Measurements from ENCODE around the gene TMPRSS4.
A peak's percentile ranks its signal among the peaks of the same experiment; 100 is the strongest.

TMPRSS4 gene

GRCh38 chr11:118079491-118079890 lies 2.6 kb downstream of the TMPRSS4 start:
- DNase-seq (ENCODE audit: low spot score), result no peak

GRCh38 chr11:118080296-118080695 lies 3.4 kb downstream of the TMPRSS4 start:
- DNase-seq (ENCODE audit: low spot score), result no peak

GRCh38 chr11:118081241-118081958 lies 4.5 kb downstream of the TMPRSS4 start:
- DNase-seq (ENCODE audit: low spot score), result no peak

- no peak for DNase-seq (ENCODE audit: low spot score)
Observed at GRCh38 chr11:118082880-118083552, 6.1 kb downstream of the TMPRSS4 start.

- DNase-seq (ENCODE audit: low spot score), result peak; percentile 85
Observed at GRCh38 chr11:118084247-118084646, 7.4 kb downstream of the TMPRSS4 start.

- DNase-seq (ENCODE audit: low spot score), result no peak
Observed at GRCh38 chr11:118084656-118085055, 7.8 kb downstream of the TMPRSS4 start.

GRCh38 chr11:118086913-118087768 lies 10.3 kb downstream of the TMPRSS4 start, which contains the start of gene SMIM35:
Gene SMIM35 (minus strand): TSS chr11:118086963. CDS start chr11:118086757, 206 bp downstream.
- DNase-seq (ENCODE audit: low spot score), result no peak

GRCh38 chr11:118087931-118088330 lies 11.1 kb downstream of the TMPRSS4 start:
- no peak for DNase-seq (ENCODE audit: low spot score)

GRCh38 chr11:118088531-118088930 lies 11.7 kb downstream of the TMPRSS4 start:
- DNase-seq (ENCODE audit: low spot score), result no peak

- no peak for DNase-seq (ENCODE audit: low spot score)
Observed at GRCh38 chr11:118090545-118091162, 13.8 kb downstream of the TMPRSS4 start.

GRCh38 chr11:118091690-118092089 lies 14.8 kb downstream of the TMPRSS4 start:
- DNase-seq (ENCODE audit: low spot score), result no peak

GRCh38 chr11:118092907-118093571 lies 16.2 kb downstream of the TMPRSS4 start:
- DNase-seq (ENCODE audit: low spot score), result no peak

GRCh38 chr11:118095493-118095892 lies 18.6 kb downstream of the TMPRSS4 start:
- DNase-seq (ENCODE audit: low spot score), result no peak

GRCh38 chr11:118095967-118096367 lies 19.1 kb downstream of the TMPRSS4 start:
- no peak for DNase-seq (ENCODE audit: low spot score)

- peak; percentile 85 for DNase-seq (ENCODE audit: low spot score)
Observed at GRCh38 chr11:118098996-118099837, 22.3 kb downstream of the TMPRSS4 start.

GRCh38 chr11:118099838-118100556 lies 23.1 kb downstream of the TMPRSS4 start:
- no peak for DNase-seq (ENCODE audit: low spot score)

- no peak for DNase-seq (ENCODE audit: low spot score)
Observed at GRCh38 chr11:118100691-118101232, 23.9 kb downstream of the TMPRSS4 start.

GRCh38 chr11:118102721-118103261 lies 25.9 kb downstream of the TMPRSS4 start:
- DNase-seq (ENCODE audit: low spot score), result no peak

- no peak for DNase-seq (ENCODE audit: low spot score)
Observed at GRCh38 chr11:118104491-118104890, 27.6 kb downstream of the TMPRSS4 start.
